HepG2 (cell line): ENCODE data around the gene DNAJC1. TPM values are rescaled to one million over a fixed set of nuclear protein-coding genes. Genes with fewer than 3 reads are reported as not detected.
A peak's percentile ranks its signal among the peaks of the same experiment; 100 is the strongest.

Source experiments
- ATAC-seq: fragments of 200-7000 bp; cut with Tn5 transposase; 3 replicates; pipeline ENCODE4 v1.9.1; 2020; ENCODE audit warnings: mild to moderate bottlenecking, moderate library complexity
- BruUV-seq: library from RNA; stranded (reverse); fragments of 400-500 nt; replicated peaks from 2 replicates; lab custom pipeline; 2021; lab: Mats Ljungman, UMichigan
- CTCF ChIA-PET: fragments of 300-600 bp; formaldehyde crosslinking; extraction: SDS; loops from one replicate; lab custom pipeline; 2021; ENCODE audit warnings: low total read pairs, inconsistent platforms, low intra/inter-chr PET ratio; lab: Yijun Ruan, JAX
- POLR2A ChIA-PET: fragments of 350-600 bp; sonication (Branson Sonifier 250); formaldehyde crosslinking; loops from one replicate; lab custom pipeline; 2020; ENCODE audit warnings: antibody characterized with exemption, inconsistent platforms; lab: Yijun Ruan, JAX
- DNase-seq: peaks from one replicate; pipeline ENCODE4 v3.0.0-alpha.2; 2015; ENCODE audit warnings: low spot score
- FAIRE-seq: peaks from 3 replicates; lab custom pipeline; 2011; peaks lifted over from hg19 to GRCh38; lab: Jason Lieb, UNC
- H2AFZ ChIP-seq: one replicate; pipeline ENCODE4 v1.6.1; 2011; ENCODE audit warnings: low read length, inconsistent platforms
- H3K27ac ChIP-seq: fragments of 300-600 bp; 3 replicates; pipeline ENCODE4 v1.8.0; 2011; ENCODE audit warnings: mixed run types, mild to moderate bottlenecking, mixed read lengths, low read length, inconsistent platforms; ENCODE audit not compliant: insufficient read depth; ENCODE audit errors: extremely low read length
- H3K27me3 ChIP-seq, 2 experiments: fragments of 200-600 bp in 1 of 2; 2 replicates in 1 of 2; 3 replicates in 1 of 2; pipeline versions ENCODE4 v1.6.0 to v1.8.0; 2011; ENCODE audit warnings: low read length in 2 of 2, mild to moderate bottlenecking in 2 of 2, moderate library complexity in 2 of 2, inconsistent platforms in 1 of 2; ENCODE audit not compliant: insufficient read depth in 2 of 2, control insufficient read depth in 1 of 2
- H3K36me3 ChIP-seq, 2 experiments: fragments of 200-600 bp in 1 of 2; replicated peaks in 1 of 2; 2 replicates in 1 of 2; 3 replicates in 1 of 2; pipeline versions ENCODE4 v1.5.1 to v1.8.0; 2011; ENCODE audit warnings: low read length in 2 of 2, inconsistent platforms in 1 of 2; ENCODE audit not compliant: insufficient read depth in 2 of 2, control insufficient read depth in 1 of 2
- H3K4me1 ChIP-seq: 2 replicates; pipeline ENCODE4 v1.5.1; 2012; ENCODE audit warnings: low read length, inconsistent platforms; ENCODE audit not compliant: insufficient read depth
- H3K4me2 ChIP-seq: 2 replicates; pipeline ENCODE4 v1.6.0; 2011; ENCODE audit warnings: low read depth, low read length, inconsistent platforms
- H3K4me3 ChIP-seq, 3 experiments: fragments of 200-600 bp in 1 of 3; sonication (generic), shearing (Covaris generic) in 1 of 3; replicated peaks in 1 of 3; 2 replicates each; pipeline ENCODE4 v1.5.1; 2011 to 2016; ENCODE audit warnings: low read length in 3 of 3, inconsistent platforms in 2 of 3, low read depth in 2 of 3, mild to moderate bottlenecking in 2 of 3, control low read depth in 1 of 3, mixed read lengths in 1 of 3; ENCODE audit not compliant: insufficient read depth in 1 of 3
- H3K79me2 ChIP-seq: one replicate; pipeline ENCODE4 v1.6.1; 2011; ENCODE audit warnings: low read length, inconsistent platforms; ENCODE audit not compliant: insufficient read depth
- H3K9ac ChIP-seq: 2 replicates; pipeline ENCODE4 v1.6.0; 2011; ENCODE audit warnings: mild to moderate bottlenecking, low read depth, low read length, inconsistent platforms; ENCODE audit not compliant: insufficient read depth
- H3K9me3 ChIP-seq: 2 replicates; pipeline ENCODE4 v1.5.1; 2012; ENCODE audit warnings: mild to moderate bottlenecking, low read length
- H4K20me1 ChIP-seq: 2 replicates; pipeline ENCODE4 v1.6.0; 2011; ENCODE audit warnings: inconsistent platforms, mild to moderate bottlenecking, low read length, moderate library complexity; ENCODE audit not compliant: insufficient read depth
- CBX2 ChIP-seq, 2 experiments: fragments of 200-600 bp in 1 of 2; sonication (generic); formaldehyde crosslinking in 1 of 2; IDR thresholded peaks; 2 replicates each; pipeline versions ENCODE4 v1.7.0 to v1.8.1; 2018 to 2022; ENCODE audit warnings: low read depth in 2 of 2, low read length in 1 of 2, mild to moderate bottlenecking in 1 of 2, missing genetic modification reagents in 1 of 2
- HES4 ChIP-seq: sonication (generic); formaldehyde crosslinking; IDR thresholded peaks from 2 replicates; pipeline ENCODE4 v1.9.0; 2021; ENCODE audit warnings: mild to moderate bottlenecking, missing genetic modification reagents, borderline replicate concordance
- MAFF ChIP-seq: IDR thresholded peaks from 2 replicates; pipeline ENCODE4 v1.6.1; 2011; ENCODE audit warnings: low read depth, low read length, improper control_type of control experiment
- MAFK ChIP-seq, 2 experiments: IDR thresholded peaks in 1 of 2; conservative IDR thresholded peaks in 1 of 2; 2 replicates each; pipeline ENCODE4 v1.6.1; 2011; ENCODE audit warnings: improper control_type of control experiment in 2 of 2, low read length in 2 of 2
- NFE2 ChIP-seq: sonication (generic); formaldehyde crosslinking; IDR thresholded peaks from 2 replicates; pipeline ENCODE4 v1.4.0; 2020; ENCODE audit warnings: missing genetic modification reagents
- NFE2L2 ChIP-seq: fragments of 150-350 bp; IDR thresholded peaks from 2 replicates; pipeline ENCODE4 v1.6.1; 2014; ENCODE audit warnings: low read length
- ZKSCAN1 ChIP-seq: fragments of 150-350 bp; IDR thresholded peaks from 2 replicates; pipeline ENCODE4 v1.6.1; 2014; ENCODE audit warnings: low read length
- ZNF362 ChIP-seq: sonication (generic); formaldehyde crosslinking; IDR thresholded peaks from 2 replicates; pipeline ENCODE4 v1.4.0; 2020; ENCODE audit warnings: missing genetic modification reagents, mild to moderate bottlenecking, borderline replicate concordance
- WGBS: methylation state at CpG from one replicate; pipeline ENCODE4 v1.1.6; 2017; ENCODE audit warnings: low lambda C conversion rate; 5-methylcytosine and 5-hydroxymethylcytosine counted together
- in situ Hi-C: cut with HindIII; loops from 2 replicates; pipeline ENCODE4 v1.10.0; 2017; ENCODE audit warnings: low pct_unique_long_range_greater_than_20kb; ENCODE audit not compliant: extremely low pct_ligation_motif_present
- intact Hi-C: fragments of 100-400 bp; cut with micrococcal nuclease; formaldehyde crosslinking; loops from one replicate; pipeline ENCODE4 v1.10.0; 2022; ENCODE audit not compliant: unreplicated experiment
- polyA plus RNA-seq, 8 experiments: library from polyadenylated mRNA; depleted of rRNA in 3 of 8; stranded (reverse) in 7 of 8; unstranded in 1 of 8; fragments of >200 nt; fragmentation: Illumina TruSeq in 4 of 8; extraction: Trizol in 4 of 8; gene quantifications; 2 replicates each; pipeline versions ENCODE4 v1.2.1 to v1.2.3, GENCODE V29; 2011 to 2016; ENCODE audit warnings: low read depth in 4 of 8, missing spikeins in 1 of 8, mixed read lengths in 1 of 8; ENCODE audit not compliant: insufficient read depth in 1 of 8
- total RNA-seq, 5 experiments: library from RNA; depleted of rRNA; stranded (reverse); fragments of >200 nt; fragmentation: Illumina TruSeq; extraction: Trizol; gene quantifications; 2 replicates each; pipeline ENCODE4 v1.2.3, GENCODE V29; 2016; ENCODE audit warnings: low read depth in 1 of 5

The DNAJC1 gene
- total and polyA plus RNA-seq, 2 of the 13 experiments (the other 11 are each of a cell fraction or from before 2014, with no cell fraction given) = 9.9 to 16.6 TPM

GRCh38 chr10:22042557-22043326, 39.2 kb upstream of the DNAJC1 start:
- no peak overlapping the region for H2AFZ ChIP-seq
- H3K27ac ChIP-seq = no peak overlapping the region
- FAIRE-seq (no peak), DNase-seq (no peak)
- H4K20me1 ChIP-seq = no peaks in the 10 kb centered on the region
- H3K9ac ChIP-seq = no peak overlapping the region
- CTCF ChIA-PET = no interaction called here
- intact Hi-C loops = no loop called here
- no peak for TF ChIP-seq HES4
- TF ChIP-seq MAFK (conservative IDR thresholded peaks at IDR 0.05 in 1 of 2, IDR thresholded peaks at IDR 0.05 in 1 of 2; ENCODE audit: low read length in 2 of 2) = peak; percentile 75 to 90
- no peak for TF ChIP-seq ZKSCAN1
- peak; percentile 55; the same call in 1 of the 2 replicates for TF ChIP-seq CBX2 (IDR thresholded peaks at IDR 0.05; ENCODE audit: low read depth, low read length)
- TF ChIP-seq CBX2 (CRISPR knock-in tag; IDR thresholded peaks at IDR 0.05; ENCODE audit: low read depth) = no peak
- peak; percentile 68; the same call in 1 of the 2 replicates for TF ChIP-seq NFE2 (CRISPR knock-in tag)
- TF ChIP-seq ZNF362 (CRISPR knock-in tag) = no peak
- TF ChIP-seq NFE2L2 = peak; percentile 95
- peak; percentile 73 for TF ChIP-seq MAFF
- TF ChIP-seq, all 625 proteins: peak for 5
- in situ Hi-C loops = no loop called here
- no TSS peak for BruUV-seq
- peak; percentile 64; the same call in 2 of the 3 replicates for ATAC-seq
- H3K79me2 ChIP-seq = no peaks in the 10 kb centered on the region
- no peak overlapping the region for H3K4me3 ChIP-seq
- POLR2A ChIA-PET = no interaction called here
- peak overlapping the region; percentile 15; the same call in 1 of the 2 replicates for H3K4me2 ChIP-seq
- H3K36me3 ChIP-seq = no peaks in the 10 kb centered on the region
- H3K9me3 ChIP-seq = no peaks in the 10 kb centered on the region
- H3K4me1 ChIP-seq = no peaks in the 10 kb centered on the region
- 0 out of 5 replicates have a peak, but pooled peaks cover 0 to 4% of the 10 kb centered on the region in 2 experiments for H3K27me3 ChIP-seq
- WGBS = 5% methylated on average over 8 of the region's 8 CpGs
